ENCODE data around the gene HOXC13. TPM values are rescaled to one million over a fixed set of nuclear protein-coding genes. Genes with fewer than 3 reads are reported as not detected.

Gene HOXC13
- total RNA-seq, 2 donors from 2014 or later, result 0.34 to 1.2 TPM

GRCh38 chr12:53980802-53981496 lies 42.3 kb downstream of the HOXC13 start:
- Histone ChIP-seq H3K9me3 (no peaks in the 10 kb centered on the region), H3K27me3 (replicated peaks; ENCODE audit: insufficient read depth) (peaks cover 68% of the 10 kb centered on the region), H3K27ac (no peak overlapping the region), H3K4me3 (no peak overlapping the region), H3K4me1 (replicated peaks) (no peaks in the 10 kb centered on the region), H3K36me3 (no peaks in the 10 kb centered on the region)
- WGBS, result 70% methylated on average over 15 of the region's 15 CpGs
- DNase-seq (ENCODE audit: low spot score), result no peak
- intact Hi-C loops (cut with DNase I), result no loop called here
- TF ChIP-seq POLR2A (IDR thresholded peaks at IDR 0.05) (no peak), POLR2AphosphoS5 (IDR thresholded peaks at IDR 0.05) (no peak)
- TF ChIP-seq, protein P1, sequence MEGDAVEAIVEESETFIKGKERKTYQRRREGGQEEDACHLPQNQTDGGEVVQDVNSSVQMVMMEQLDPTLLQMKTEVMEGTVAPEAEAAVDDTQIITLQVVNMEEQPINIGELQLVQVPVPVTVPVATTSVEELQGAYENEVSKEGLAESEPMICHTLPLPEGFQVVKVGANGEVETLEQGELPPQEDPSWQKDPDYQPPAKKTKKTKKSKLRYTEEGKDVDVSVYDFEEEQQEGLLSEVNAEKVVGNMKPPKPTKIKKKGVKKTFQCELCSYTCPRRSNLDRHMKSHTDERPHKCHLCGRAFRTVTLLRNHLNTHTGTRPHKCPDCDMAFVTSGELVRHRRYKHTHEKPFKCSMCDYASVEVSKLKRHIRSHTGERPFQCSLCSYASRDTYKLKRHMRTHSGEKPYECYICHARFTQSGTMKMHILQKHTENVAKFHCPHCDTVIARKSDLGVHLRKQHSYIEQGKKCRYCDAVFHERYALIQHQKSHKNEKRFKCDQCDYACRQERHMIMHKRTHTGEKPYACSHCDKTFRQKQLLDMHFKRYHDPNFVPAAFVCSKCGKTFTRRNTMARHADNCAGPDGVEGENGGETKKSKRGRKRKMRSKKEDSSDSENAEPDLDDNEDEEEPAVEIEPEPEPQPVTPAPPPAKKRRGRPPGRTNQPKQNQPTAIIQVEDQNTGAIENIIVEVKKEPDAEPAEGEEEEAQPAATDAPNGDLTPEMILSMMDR (IDR thresholded peaks at IDR 0.05), result no peak

GRCh38 chr12:53981634-53982565 lies 43.3 kb downstream of the HOXC13 start:
- Histone ChIP-seq H3K4me1 (replicated peaks) (no peaks in the 10 kb centered on the region), H3K27me3 (replicated peaks; ENCODE audit: insufficient read depth) (peaks cover 66% of the 10 kb centered on the region), H3K9me3 (no peaks in the 10 kb centered on the region), H3K36me3 (no peaks in the 10 kb centered on the region), H3K27ac (no peak overlapping the region), H3K4me3 (no peak overlapping the region)
- TF ChIP-seq POLR2A (IDR thresholded peaks at IDR 0.05) (no peak), POLR2AphosphoS5 (IDR thresholded peaks at IDR 0.05) (no peak)
- TF ChIP-seq, protein P1 (IDR thresholded peaks at IDR 0.05), result no peak
- 54% methylated on average over 30 of the region's 30 CpGs for WGBS
- intact Hi-C loops (cut with DNase I), result no loop called here
- no peak for DNase-seq (ENCODE audit: low spot score)

DNA sequence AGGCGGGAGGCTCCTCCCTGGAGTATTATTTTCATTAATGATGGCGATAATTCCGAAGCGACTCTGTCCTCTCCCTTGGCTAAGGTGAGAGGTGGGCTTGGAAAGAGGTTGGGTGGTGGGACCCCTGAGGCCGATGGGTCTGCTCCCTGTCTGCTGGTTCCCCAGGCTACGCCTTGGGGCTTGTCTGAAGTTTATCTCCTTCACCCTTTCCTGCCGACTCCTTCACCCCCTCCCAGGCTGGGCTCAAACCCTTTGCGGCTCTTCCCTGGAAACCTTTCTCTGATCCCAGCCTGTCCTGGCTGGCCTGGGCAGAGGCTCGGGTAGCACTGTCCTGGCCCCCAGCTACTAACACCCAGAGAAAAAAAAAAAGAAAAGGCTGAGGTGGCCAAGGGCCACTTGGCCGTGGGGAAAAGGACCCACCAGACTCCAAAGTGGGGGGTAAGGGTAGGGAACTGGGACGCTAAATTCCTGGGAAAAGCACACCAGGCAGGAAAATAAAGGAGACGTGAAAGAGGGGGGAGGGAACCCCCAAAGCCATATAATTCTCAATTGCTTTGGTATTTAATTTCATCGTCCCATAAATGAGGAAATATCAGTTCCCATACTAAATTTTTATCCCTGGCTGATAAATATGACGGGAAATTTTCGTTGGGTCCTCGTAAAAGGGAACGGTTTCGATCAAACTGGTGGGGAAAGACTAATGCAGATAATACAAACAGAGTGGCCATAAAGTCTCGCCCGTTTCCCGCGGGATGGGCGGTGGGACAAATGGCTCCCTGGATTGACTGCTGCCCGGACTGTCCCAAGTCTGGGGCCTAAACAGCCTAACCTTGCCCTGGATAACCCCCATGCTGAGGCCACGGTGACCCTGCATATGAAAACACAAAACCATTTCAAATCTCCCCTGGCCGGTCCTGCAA lies 44.3 kb downstream of the HOXC13 start:
- H3K27ac ChIP-seq, result no peak overlapping the region
- H3K27me3 ChIP-seq (replicated peaks; ENCODE audit: insufficient read depth), result peaks cover 72% of the 10 kb centered on the region
- TF ChIP-seq POLR2A (IDR thresholded peaks at IDR 0.05), result no peak
- no peak for TF ChIP-seq POLR2AphosphoS5 (IDR thresholded peaks at IDR 0.05)
- TF ChIP-seq, protein P1 (IDR thresholded peaks at IDR 0.05), result no peak
- H3K36me3 ChIP-seq, result no peaks in the 10 kb centered on the region
- H3K9me3 ChIP-seq, result no peaks in the 10 kb centered on the region
- H3K4me3 ChIP-seq, result no peak overlapping the region
- DNase-seq (ENCODE audit: low spot score), result no peak
- H3K4me1 ChIP-seq (replicated peaks), result no peaks in the 10 kb centered on the region
- 39% methylated on average over 26 of the region's 26 CpGs for WGBS
- intact Hi-C loops (cut with DNase I), result no loop called here

DNA sequence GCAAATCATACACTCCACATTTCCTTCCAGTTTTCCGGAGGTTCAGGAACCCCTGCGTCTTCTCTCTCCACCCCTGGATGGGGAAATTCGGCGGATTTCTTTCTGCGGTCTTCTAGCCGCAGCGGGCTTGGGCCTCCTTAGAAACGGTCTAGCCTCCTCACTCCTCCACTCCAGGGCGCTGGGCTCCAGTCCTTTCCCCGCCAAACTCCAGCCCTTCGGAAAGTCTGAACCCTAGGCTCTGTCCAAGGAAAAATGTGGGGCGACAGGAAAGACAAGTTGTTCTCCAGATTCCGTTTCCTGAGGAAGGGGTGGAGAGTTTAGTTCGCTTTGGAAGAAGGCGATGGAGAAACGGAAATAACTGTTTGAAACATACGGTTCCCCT lies 44.9 kb downstream of the HOXC13 start:
- no peaks in the 10 kb centered on the region for H3K36me3 ChIP-seq
- intact Hi-C loops (cut with DNase I), result no loop called here
- H3K27ac ChIP-seq, result no peak overlapping the region
- TF ChIP-seq POLR2A (IDR thresholded peaks at IDR 0.05), result no peak
- TF ChIP-seq POLR2AphosphoS5 (IDR thresholded peaks at IDR 0.05), result no peak
- TF ChIP-seq, protein P1 (IDR thresholded peaks at IDR 0.05), result no peak
- no peaks in the 10 kb centered on the region for H3K4me1 ChIP-seq (replicated peaks)
- H3K4me3 ChIP-seq, result no peak overlapping the region
- no peak for DNase-seq (ENCODE audit: low spot score)
- no peaks in the 10 kb centered on the region for H3K9me3 ChIP-seq
- WGBS, result 20% methylated on average over 17 of the region's 17 CpGs
- peaks cover 71% of the 10 kb centered on the region for H3K27me3 ChIP-seq (replicated peaks; ENCODE audit: insufficient read depth)

Measured in prostate gland (tissue), 2 donors.